HT-29 (cell line): ENCODE data around the gene ARHGAP31. TPM values are rescaled to one million over a fixed set of nuclear protein-coding genes. Genes with fewer than 3 reads are reported as not detected.
A peak's percentile ranks its signal among the peaks of the same experiment; 100 is the strongest.
"Not testable (repeated sequence)": the region's sequence is repeated elsewhere in the genome, so short reads cannot be mapped to it uniquely, and the experiment has no call there.

Experiments
- DNase-seq: peaks from one replicate; pipeline ENCODE4 v3.0.0-alpha.2; 2015; ENCODE audit warnings: low spot score
- total RNA-seq: library from RNA; depleted of rRNA; stranded (reverse); fragments of >200 nt; shearing (Covaris generic); gene quantifications from 2 replicates; pipeline ENCODE4 v1.2.3, GENCODE V29; 2014; rRNA removed

Gene ARHGAP31, protein sequence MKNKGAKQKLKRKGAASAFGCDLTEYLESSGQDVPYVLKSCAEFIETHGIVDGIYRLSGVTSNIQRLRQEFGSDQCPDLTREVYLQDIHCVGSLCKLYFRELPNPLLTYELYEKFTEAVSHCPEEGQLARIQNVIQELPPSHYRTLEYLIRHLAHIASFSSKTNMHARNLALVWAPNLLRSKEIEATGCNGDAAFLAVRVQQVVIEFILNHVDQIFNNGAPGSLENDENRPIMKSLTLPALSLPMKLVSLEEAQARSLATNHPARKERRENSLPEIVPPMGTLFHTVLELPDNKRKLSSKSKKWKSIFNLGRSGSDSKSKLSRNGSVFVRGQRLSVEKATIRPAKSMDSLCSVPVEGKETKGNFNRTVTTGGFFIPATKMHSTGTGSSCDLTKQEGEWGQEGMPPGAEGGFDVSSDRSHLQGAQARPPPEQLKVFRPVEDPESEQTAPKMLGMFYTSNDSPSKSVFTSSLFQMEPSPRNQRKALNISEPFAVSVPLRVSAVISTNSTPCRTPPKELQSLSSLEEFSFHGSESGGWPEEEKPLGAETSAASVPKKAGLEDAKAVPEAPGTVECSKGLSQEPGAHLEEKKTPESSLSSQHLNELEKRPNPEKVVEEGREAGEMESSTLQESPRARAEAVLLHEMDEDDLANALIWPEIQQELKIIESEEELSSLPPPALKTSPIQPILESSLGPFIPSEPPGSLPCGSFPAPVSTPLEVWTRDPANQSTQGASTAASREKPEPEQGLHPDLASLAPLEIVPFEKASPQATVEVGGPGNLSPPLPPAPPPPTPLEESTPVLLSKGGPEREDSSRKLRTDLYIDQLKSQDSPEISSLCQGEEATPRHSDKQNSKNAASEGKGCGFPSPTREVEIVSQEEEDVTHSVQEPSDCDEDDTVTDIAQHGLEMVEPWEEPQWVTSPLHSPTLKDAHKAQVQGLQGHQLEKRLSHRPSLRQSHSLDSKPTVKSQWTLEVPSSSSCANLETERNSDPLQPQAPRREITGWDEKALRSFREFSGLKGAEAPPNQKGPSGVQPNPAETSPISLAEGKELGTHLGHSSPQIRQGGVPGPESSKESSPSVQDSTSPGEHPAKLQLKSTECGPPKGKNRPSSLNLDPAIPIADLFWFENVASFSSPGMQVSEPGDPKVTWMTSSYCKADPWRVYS (N-terminal part only)
- total RNA-seq = 0.03 TPM in 2 replicates

DNA sequence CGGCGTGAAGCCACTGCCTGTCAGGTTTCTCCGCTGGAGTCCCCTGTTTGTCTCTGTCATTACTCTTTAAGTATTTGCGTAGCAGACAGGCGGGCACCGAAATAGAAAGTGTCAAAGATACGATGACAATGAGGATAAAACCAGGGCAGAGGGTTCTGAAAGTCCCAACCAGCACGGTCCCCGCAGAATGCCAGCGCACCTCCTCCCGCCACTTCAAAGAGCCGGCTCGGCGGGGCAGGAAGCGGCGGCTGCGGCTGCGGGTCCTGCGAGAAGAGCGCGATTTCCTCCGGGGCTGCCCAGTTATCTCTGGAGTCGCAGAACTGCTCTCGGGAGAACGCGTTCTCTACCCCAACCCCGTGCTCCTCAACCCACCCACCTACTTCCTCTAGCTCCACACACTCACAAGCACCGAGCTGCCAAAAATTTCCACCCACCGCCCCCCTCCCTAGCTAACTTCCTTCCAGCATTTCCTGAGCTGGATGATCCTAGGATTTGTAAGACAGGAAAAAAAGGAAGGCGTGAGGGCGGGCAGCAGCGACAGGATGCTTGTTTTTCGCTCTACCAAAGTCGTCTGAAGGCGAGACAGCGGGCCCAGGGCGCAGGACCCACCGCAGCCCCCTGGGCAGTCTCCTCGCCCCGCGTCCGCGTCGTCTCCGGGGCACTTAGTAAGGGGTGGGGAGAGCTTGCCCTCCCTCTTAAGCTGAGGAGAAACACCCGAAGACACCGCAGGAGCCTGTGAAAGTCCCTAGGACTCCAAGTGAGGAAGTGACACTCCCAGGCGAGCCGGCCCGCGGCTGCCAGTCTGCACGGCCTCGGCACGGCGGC lies at the start of gene ARHGAP31:
Gene ARHGAP31 (plus strand): TSS at position 513 of the 825 bp plus-strand sequence. CDS start 522 bp downstream, outside the sequence.
- peak; percentile 36 for DNase-seq

- peak; percentile 24 for DNase-seq
These were observed 48.4 kb upstream of the ARHGAP31 start for GRCh38 chr3:119245778-119246177.

- DNase-seq = no peak
These were observed 39.0 kb upstream of the ARHGAP31 start for GRCh38 chr3:119255214-119255613.

DNA sequence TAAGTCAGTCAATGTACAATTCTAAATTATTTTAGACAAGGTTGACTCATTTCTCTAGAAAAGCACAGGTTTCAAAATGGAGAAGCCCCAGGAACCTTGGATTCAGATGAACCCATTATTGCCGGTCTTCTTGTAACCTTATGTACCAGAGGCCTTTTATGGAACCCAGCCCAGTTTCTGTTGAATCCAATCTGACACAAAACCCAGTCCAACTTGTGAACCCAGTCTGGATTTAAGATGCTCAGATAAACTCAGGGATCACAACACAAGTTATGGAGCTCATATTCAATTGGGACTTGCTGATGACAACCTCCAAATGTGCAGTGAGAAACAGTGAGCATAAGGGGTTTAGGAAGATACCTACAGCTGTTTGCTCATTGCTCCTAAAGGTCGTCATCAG lies 37.1 kb upstream of the ARHGAP31 start:
- no peak for DNase-seq

DNA sequence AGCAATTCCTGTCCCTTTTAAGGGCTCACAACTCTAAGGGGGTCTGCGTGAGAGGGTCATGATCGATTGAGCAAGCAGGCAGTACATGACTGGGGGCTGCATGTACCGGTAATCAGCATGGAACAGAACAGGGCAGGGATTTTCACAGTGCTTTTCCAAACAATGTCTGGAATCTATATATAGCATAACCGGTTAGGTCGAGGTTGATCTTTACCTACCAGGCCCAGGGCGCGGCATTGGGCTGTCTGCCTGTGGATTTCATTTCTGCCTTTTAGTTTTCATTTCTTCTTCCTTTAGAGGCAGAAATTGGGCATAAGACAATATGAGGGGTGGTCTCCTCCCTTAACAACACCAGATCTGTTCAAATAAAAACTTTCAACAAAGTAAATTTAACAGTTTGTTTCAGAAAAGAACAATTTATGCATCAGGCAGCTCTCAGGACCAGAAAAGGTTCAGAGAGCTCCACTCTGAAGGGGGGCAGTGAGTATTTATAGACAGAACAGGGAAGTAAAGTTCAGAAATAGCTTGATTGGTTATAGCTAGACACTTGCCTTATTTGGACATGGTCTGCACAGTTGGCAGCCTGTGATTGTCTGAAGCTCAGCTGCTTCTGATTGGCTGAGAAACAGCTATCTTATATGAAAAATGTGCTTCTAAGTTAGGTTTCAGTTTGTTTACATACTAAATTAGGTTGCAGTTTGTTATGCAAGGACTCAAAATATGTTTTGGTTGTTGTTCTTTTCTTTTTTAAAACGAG lies 36.4 kb upstream of the ARHGAP31 start:
- DNase-seq = peak; percentile 79

- no peak for DNase-seq
These were observed 35.3 kb upstream of the ARHGAP31 start for GRCh38 chr3:119258915-119259314.

- no peak for DNase-seq
These were observed 34.4 kb upstream of the ARHGAP31 start for GRCh38 chr3:119259821-119260220.

GRCh38 chr3:119261055-119261454 lies 33.1 kb upstream of the ARHGAP31 start:
- no peak for DNase-seq

GRCh38 chr3:119270212-119270611 lies 24.0 kb upstream of the ARHGAP31 start:
- not testable (repeated sequence) for DNase-seq

- no peak for DNase-seq
These were observed 17.5 kb upstream of the ARHGAP31 start for GRCh38 chr3:119276680-119277079.

DNA sequence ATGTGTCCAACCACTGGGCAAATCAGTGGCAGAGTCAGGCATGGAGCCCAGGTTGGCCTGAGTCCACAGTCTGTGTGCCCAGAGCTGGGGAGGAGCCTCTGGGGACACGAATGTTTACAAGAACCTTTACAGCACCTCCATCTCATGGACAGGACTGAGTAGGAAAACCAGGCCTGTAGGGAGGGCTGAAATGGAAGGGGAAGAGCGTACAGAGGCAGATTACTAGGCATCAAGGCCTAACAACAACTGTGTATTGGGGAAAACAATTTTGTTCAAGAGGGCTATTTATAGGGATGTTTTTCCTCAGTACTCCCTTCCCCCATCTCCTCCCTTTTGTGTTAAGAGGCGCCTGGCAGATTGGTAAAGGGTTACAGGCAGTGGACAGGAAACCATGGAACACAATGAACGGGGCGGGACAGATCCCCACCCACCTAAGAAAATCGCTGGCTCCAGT lies 15.1 kb upstream of the ARHGAP31 start:
- peak; percentile 29 for DNase-seq

DNA sequence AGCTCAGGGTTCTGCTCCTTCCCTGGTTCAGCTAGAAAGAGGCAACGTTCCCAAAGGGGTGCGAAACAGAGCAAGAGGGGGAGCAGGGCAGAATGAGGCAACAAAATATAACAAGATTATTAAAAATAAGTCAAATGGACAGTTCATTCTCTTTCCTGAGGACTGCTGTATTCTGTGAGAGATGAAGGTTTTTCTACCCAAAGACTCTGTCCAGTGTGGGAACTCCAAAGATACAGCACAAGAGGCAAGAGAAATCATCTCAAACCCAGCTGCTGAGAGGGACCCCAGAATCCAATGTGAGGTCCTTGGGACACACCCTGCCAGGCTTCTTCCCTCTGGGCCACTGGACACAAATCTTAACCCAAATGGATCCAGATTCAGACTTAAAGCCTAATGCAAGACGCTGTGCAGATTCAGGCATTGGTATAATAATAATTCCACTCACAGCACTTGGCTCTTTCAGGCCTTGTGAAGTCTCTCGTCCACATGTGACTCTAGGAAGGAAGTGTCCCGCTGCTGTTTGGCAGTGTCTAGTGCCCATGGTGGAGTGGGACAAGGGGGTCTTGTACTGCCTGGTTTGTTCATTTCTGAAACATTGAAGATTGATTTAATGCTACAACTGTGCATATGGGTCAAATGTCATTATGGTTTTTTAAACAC lies 14.5 kb upstream of the ARHGAP31 start:
- DNase-seq = no peak

DNA sequence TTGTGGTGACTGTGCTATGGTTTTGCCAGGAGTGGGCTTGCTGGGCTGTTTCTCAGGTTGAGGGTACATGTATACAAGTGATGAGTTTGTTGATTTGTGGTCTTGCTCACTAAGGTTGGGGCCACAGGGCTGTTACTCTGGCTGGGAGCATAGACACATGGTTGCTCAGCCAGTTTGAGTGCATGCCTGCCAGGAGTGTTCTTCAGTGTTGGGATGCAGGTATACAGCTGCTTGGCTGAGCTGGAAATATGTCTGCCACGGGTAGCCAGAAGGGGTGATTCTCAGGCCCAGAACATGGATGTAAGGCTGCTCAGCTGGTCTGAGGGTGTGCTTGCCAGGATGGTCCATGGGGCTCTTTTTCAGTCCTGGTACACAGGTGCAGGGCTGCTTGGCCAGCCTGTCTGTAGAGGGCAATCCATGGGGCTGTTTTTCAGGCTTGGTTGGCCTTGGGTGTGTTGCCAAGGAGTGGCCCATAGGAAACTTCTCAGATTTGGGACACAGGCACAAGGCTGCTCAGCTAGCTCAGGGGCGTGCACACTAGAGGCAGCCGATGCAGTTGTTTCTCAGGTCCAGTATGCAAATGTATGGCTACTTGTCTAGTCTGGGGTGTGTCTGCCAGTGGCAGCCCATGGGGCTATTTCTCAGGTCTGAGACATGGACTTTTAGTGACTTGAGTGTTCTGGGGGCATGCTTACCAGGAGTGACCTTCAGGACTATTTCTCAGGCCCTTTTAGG lies 5.3 kb upstream of the ARHGAP31 start:
- no peak for DNase-seq

- no peak for DNase-seq
These were observed 4.8 kb upstream of the ARHGAP31 start for GRCh38 chr3:119289404-119289770.

- no peak for DNase-seq
These were observed 3.6 kb upstream of the ARHGAP31 start for GRCh38 chr3:119290613-119291012.

GRCh38 chr3:119291062-119291700 lies 3.0 kb upstream of the ARHGAP31 start:
- DNase-seq = no peak

DNA sequence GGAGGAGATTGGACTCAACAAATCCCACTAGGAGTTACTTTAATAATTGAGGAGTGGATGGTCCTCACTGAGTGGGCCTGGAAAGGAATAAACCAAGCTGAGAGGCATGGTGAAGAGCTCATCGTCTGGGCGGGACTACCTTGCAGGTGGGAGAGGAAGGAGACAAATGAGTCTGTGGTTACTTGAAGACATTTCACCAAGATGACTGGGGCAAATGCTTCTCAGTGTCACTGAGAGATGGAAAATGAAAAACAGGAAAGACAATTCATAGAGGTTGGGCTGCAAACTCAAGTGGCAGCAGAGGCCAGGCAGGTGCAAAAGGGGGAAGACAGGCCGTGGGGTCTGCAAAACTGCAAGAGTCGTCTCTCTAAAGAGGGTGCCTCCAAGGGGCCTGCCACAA lies 1.5 kb upstream of the ARHGAP31 start:
- no peak for DNase-seq

DNA sequence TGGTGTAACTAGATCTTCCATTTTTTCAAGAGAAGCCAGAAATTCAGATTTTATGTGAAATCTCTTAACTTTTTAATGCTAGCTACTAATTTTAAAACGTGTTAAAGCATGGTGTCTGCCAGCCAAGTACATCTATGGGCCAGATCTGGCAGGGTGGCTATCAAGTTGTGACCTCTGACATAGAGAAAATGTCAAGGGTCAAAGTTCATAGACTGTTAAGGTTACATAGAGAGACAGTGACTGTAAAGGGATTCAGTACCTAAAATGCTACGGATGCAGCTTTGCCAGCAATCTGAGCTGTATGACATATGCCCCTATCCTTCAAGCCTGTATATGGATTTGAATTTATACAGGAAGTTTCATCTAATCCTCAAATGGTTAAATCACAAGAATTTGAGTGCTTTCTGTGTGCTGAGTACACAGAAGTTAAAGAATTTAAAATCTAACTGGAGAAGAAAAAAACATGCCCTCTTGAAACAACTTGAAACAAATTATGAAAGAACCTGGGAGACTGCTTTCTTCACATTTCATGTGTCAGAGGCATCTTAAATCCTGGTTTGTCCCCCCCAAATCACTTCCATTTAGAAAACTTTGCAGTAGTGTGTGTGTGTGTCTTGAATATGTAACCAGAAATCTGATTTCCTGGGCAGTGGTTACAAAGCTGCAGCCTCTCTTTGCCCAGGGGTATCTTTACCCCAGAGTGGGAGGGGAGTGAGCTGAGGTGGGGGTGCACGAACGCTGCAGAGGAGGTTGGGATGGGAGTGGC lies 895 bp upstream of the ARHGAP31 start:
- DNase-seq = no peak
